Prostate gland (tissue), 2 donors: ENCODE measurements around the gene CTSD. TPM values are rescaled to one million over a fixed set of nuclear protein-coding genes. Genes with fewer than 3 reads are reported as not detected.

Experiments used
- DNase-seq: peaks from one replicate; pipeline ENCODE4 v3.0.0-alpha.2; 2019; ENCODE audit warnings: low spot score
- H3K27ac ChIP-seq, 2 donors: fragments of 200-600 bp; sonication (generic); 2 replicates each; pipeline ENCODE4 v1.5.1; 2017 to 2019
- H3K27me3 ChIP-seq: fragments of 200-600 bp; sonication (generic); replicated peaks from 2 replicates; pipeline ENCODE4 v1.5.1; 2019; ENCODE audit not compliant: insufficient read depth
- H3K36me3 ChIP-seq, 2 donors: fragments of 200-600 bp; sonication (generic); 1 replicate in 1 of 2; 2 replicates in 1 of 2; pipeline versions ENCODE4 v1.5.1 to v1.8.1; 2017 to 2019
- H3K4me1 ChIP-seq: fragments of 200-600 bp; sonication (generic); replicated peaks from 2 replicates; pipeline ENCODE4 v1.5.1; 2019
- H3K4me3 ChIP-seq, 2 donors: fragments of 200-600 bp; sonication (generic); 2 replicates each; pipeline ENCODE4 v1.5.1; 2017 to 2019
- H3K9me3 ChIP-seq: fragments of 200-600 bp; sonication (generic); 2 replicates; pipeline ENCODE4 v1.5.1; 2017
- CTCF ChIP-seq, 4 experiments: fragments of 200-600 bp in 2 of 4; fragments of 450-650 bp in 2 of 4; sonication (generic) in 2 of 4; IDR thresholded peaks; 1 replicate in 3 of 4; 2 replicates in 1 of 4; pipeline ENCODE4 v1.5.1; 2016 to 2019; ENCODE audit warnings: antibody characterized with exemption in 4 of 4, mild to moderate bottlenecking in 2 of 4, moderate library complexity in 2 of 4
- POLR2A ChIP-seq: fragments of 450-650 bp; IDR thresholded peaks from one replicate; pipeline ENCODE4 v1.6.1; 2016; ENCODE audit warnings: antibody characterized with exemption, mild to moderate bottlenecking
- POLR2AphosphoS5 ChIP-seq: sonication (generic); formaldehyde crosslinking; IDR thresholded peaks from one replicate; pipeline ENCODE4 v1.6.1; 2017; ENCODE audit warnings: antibody characterized with exemption
- WGBS: methylation state at CpG from one replicate; pipeline ENCODE4 v1.1.5; 2018; 5-methylcytosine and 5-hydroxymethylcytosine counted together
- intact Hi-C: fragments of 100-400 bp; cut with DNase I; formaldehyde crosslinking; loops from one replicate; pipeline ENCODE4 v1.14.2; 2022
- total RNA-seq, 2 donors: library from RNA; depleted of rRNA; stranded (reverse); fragments of >200 nt; gene quantifications; one replicate each; pipeline ENCODE4 v1.1.0, GENCODE V29; 2016

CTSD gene
- total RNA-seq, 2 donors from 2014 or later = 497 to 983 TPM

- Histone ChIP-seq H3K9me3 (no peaks in the 10 kb centered on the region), H3K4me3 (no peak overlapping the region), H3K27ac (no peak overlapping the region), H3K27me3 (no peaks in the 10 kb centered on the region), H3K4me1 (peaks cover 4% of the 10 kb centered on the region), H3K36me3 (no peaks in the 10 kb centered on the region)
- WGBS = 86% methylated on average over 5 of the region's 5 CpGs
- DNase-seq = no peak
- no peak for TF ChIP-seq POLR2AphosphoS5
- TF ChIP-seq POLR2A = no peak
- TF ChIP-seq CTCF (IDR thresholded peaks at IDR 0.05) = no peak
- intact Hi-C loops = loop anchor here (10.0 kb wide), 1 partner anchor 1125 kb away; the partner anchor contains the start of gene CDKN1C
Measured at GRCh38 chr11:1759851-1760220, 3.9 kb downstream of the CTSD start.

- intact Hi-C loops = no loop called here
- TF ChIP-seq POLR2AphosphoS5 (no peak), POLR2A (no peak), CTCF (IDR thresholded peaks at IDR 0.05) (no peak)
- peaks cover 4% of the 10 kb centered on the region for H3K4me1 ChIP-seq
Measured at GRCh38 chr11:1759151-1759850, 4.4 kb downstream of the CTSD start.

GRCh38 chr11:1758611-1759150 lies 5.0 kb downstream of the CTSD start:
- WGBS = 87% methylated on average over 21 of the region's 21 CpGs
- Histone ChIP-seq H3K27me3 (no peaks in the 10 kb centered on the region), H3K27ac (no peak overlapping the region), H3K36me3 (peaks cover 0 to under 1% of the 10 kb centered on the region in 2 donors), H3K4me3 (no peak overlapping the region), H3K9me3 (no peaks in the 10 kb centered on the region), H3K4me1 (peaks cover 4% of the 10 kb centered on the region)
- intact Hi-C loops = no loop called here
- no peak for DNase-seq
- TF ChIP-seq POLR2A (no peak), POLR2AphosphoS5 (no peak)

More at GRCh38 chr11:1759151-1759850, 4.4 kb downstream of the CTSD start:
- no peaks in the 10 kb centered on the region for H3K9me3 ChIP-seq
- H3K27ac ChIP-seq = no peak overlapping the region
- no peaks in the 10 kb centered on the region for H3K36me3 ChIP-seq
- H3K4me3 ChIP-seq = no peak overlapping the region
- WGBS = 87% methylated on average over 23 of the region's 23 CpGs
- DNase-seq = no peak
- H3K27me3 ChIP-seq = no peaks in the 10 kb centered on the region

GRCh38 chr11:1757861-1758610 lies 5.7 kb downstream of the CTSD start:
- no peaks in the 10 kb centered on the region for H3K9me3 ChIP-seq
- 68% methylated on average over 17 of the region's 17 CpGs for WGBS
- no peaks in the 10 kb centered on the region for H3K27me3 ChIP-seq
- no peak overlapping the region for H3K27ac ChIP-seq
- TF ChIP-seq POLR2A = no peak
- TF ChIP-seq CTCF (IDR thresholded peaks at IDR 0.05) = no peak
- TF ChIP-seq POLR2AphosphoS5 = no peak
- DNase-seq = no peak
- intact Hi-C loops = no loop called here
- H3K4me3 ChIP-seq = no peak overlapping the region
- peaks cover 5 to 7% of the 10 kb centered on the region in 2 donors for H3K36me3 ChIP-seq
- H3K4me1 ChIP-seq = peaks cover 4% of the 10 kb centered on the region
